Loucy (cell line): ENCODE results near the gene XXYLT1.

Experiments
- EZH2phosphoT487 ChIP-seq: fragments of 200-600 bp; IDR thresholded peaks from 2 replicates; pipeline ENCODE4 v1.6.1; 2018; ENCODE audit warnings: antibody characterized with exemption, mild to moderate bottlenecking, moderate library complexity, borderline replicate concordance
- TF ChIP-seq, protein P1 (sequence below): fragments of 200-600 bp; sonication (generic); conservative IDR thresholded peaks from 2 replicates; pipeline ENCODE4 v1.5.1; 2014; ENCODE audit warnings: mild to moderate bottlenecking, antibody characterized with exemption, low read length

DNA sequence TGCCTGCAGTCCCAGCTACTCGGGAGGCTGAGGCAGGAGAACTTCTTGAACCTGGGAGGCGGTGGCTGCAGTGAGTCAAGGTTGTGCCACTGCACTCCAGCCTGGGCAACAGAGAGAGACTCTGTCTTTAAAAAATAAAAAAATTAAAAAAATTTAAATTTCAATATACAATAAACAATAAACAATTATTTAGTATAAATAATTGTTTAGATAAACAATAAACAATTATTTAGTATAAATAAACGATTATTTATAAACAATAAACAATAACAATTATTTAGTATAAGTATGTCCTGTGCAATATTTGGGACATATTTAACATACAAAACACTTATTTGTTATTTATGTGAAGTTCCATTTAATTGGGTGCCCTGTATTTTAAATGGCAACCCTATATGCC lies 119.6 kb downstream of the XXYLT1 start:
- TF ChIP-seq, protein P1, sequence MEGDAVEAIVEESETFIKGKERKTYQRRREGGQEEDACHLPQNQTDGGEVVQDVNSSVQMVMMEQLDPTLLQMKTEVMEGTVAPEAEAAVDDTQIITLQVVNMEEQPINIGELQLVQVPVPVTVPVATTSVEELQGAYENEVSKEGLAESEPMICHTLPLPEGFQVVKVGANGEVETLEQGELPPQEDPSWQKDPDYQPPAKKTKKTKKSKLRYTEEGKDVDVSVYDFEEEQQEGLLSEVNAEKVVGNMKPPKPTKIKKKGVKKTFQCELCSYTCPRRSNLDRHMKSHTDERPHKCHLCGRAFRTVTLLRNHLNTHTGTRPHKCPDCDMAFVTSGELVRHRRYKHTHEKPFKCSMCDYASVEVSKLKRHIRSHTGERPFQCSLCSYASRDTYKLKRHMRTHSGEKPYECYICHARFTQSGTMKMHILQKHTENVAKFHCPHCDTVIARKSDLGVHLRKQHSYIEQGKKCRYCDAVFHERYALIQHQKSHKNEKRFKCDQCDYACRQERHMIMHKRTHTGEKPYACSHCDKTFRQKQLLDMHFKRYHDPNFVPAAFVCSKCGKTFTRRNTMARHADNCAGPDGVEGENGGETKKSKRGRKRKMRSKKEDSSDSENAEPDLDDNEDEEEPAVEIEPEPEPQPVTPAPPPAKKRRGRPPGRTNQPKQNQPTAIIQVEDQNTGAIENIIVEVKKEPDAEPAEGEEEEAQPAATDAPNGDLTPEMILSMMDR: no peak
- TF ChIP-seq EZH2phosphoT487: no peak
